GM21717 (cell line): ENCODE data around the gene SRR.

Experiments used
- ATAC-seq: cut with Tn5 transposase; IDR thresholded peaks from one replicate; pipeline ENCODE4 v1.9.1; 2021; ENCODE audit warnings: mild to moderate bottlenecking, moderate library complexity; ENCODE audit not compliant: unreplicated experiment

SRR gene

GRCh38 chr17:2369551-2370210, 65.9 kb downstream of the SRR start:
- no peak for ATAC-seq

- no peak for ATAC-seq
These were observed 66.5 kb downstream of the SRR start for GRCh38 chr17:2370211-2370589.

- no peak for ATAC-seq
These were observed 67.7 kb downstream of the SRR start for GRCh38 chr17:2371183-2372130.

GRCh38 chr17:2372180-2372579, 68.4 kb downstream of the SRR start:
- no peak for ATAC-seq

- ATAC-seq = no peak
These were observed 68.9 kb downstream of the SRR start for GRCh38 chr17:2372681-2373080.

GRCh38 chr17:2373179-2373578, 69.4 kb downstream of the SRR start:
- no peak for ATAC-seq
